ENCODE data around the gene STRN.
"Not testable (repeated sequence)": the region's sequence is repeated elsewhere in the genome, so short reads cannot be mapped to it uniquely, and the experiment has no call there.

Gene STRN

DNA sequence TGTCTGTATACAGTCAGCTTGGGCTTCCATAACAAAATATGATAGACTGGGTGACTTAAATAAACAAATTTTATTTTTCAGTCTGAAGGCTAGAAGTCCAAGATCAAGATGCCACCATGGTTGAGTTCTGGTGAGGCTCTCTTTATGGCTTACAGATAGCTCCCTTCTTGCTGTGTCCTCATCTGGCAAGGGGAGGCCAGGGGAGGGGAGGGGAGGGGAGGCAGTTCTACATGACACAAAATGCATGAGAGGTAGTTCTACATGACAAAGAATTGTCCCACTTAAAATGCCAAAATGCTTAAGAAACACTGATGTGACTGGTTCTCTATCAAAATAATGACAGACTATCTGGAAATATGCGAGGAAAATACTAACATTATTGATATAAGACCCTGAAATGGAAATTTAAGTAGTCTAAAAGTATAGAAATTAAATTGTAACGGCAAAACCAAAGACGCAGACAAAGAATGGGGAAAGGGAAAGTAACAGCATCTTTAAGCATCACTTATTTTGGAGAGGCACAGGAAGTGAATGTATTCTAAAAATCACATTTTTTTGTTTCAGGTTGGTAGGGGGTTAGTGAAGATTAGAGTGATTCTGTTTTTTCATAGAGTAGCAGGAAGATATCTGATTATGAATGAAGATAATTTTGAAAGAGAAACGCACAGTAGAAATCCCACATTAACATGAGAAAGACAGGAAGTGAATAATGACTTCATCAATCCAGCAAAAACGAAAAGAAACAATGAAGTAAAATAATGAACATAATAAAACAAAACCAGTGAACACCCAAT is 131.4 kb downstream of the STRN start:
- DNase-seq: no peak

DNA sequence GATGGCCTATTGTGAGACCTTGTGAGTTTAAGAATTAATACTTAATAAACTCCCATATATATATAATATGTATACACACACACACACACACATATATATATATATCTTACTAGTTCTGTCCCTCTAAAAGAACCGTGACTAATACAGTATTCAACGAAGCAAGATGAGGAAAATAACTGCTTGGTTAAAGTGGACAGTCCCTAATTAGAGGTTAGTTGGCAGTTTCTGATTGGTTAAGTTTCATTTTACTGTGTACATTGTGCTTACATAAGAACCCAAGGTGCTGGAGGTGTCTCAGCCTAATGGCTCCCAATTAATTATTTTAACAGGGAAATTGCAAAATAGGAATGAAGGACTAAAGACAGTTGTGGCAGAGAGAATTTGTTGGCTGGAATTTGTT is 132.1 kb downstream of the STRN start:
- DNase-seq: no peak

DNA sequence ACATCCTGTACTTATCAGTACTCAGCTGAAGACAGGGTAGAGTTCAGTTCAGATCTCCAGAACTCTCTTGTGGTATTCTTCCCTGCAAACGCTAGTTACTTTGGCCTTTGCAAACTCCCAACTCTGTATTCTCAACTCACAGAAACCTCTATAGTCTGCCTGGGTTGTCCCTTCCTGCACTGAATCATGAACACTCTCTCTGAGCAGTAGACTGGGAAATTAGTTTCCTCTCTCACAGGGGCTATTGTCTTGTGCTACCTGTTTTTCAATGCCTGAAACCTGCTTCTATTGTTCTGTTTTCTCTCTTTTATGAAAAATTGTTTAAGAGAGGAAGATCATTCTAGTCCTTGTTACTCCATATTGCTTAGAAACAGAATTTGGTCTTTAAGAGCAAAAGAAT is 135.2 kb downstream of the STRN start:
- DNase-seq: no peak

DNA sequence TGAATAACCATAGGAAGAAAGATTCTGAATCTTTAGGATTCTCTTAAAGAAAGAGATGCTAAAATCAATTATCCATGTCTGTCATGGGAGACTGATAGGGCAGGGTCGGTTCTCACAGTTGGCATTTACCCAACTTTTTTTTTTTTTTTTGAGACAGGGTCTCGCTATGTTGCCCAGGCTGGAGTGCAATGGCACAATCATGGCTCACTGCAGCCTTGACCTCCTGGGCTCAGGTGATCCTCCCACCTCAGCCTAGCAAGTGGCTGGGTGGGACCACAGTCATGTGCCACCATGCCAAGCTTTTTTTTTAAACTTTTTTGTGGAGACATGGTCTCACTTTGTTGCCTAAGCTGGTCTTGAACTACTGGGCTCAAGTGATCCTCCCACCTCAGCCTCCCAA is 141.7 kb downstream of the STRN start:
- DNase-seq: not testable (repeated sequence)

DNA sequence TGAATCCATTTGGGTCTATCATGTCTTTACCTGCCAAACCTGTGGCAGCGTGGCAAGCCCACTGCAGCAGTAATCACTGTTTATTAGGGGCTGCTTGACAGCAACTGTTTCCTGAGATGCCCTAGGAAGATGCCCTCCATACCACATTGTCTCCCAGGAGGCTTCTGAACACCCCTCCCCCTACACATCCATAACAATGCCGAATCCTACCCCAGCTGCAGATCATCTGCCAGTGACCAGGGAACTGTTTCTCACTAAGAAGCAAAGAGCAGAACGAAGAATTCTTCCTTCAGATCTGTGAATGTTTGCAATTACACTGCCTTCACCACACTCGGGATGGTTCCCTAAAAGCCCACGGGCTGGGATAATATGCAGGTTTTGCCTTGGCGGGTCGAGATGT is 142.1 kb downstream of the STRN start:
- no peak for DNase-seq

DNA sequence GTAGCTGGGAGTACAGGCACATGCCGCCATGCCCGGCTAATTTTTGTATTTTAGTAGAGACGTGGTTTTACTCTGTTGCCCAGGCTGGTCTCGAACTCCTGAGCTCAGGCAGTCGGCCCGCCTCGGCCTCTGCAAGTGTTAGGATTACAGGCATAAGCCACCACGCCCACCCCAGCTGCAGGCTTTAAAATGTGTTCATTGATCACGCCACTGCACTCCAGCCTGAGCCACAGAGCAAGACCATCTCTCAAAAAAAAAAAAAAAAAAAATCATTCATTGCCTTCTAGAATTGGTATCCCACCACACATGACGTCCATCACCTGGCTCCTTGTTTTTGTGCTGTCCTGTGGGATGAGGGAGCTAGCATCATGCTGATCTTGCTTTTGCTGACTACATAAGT is 142.5 kb downstream of the STRN start:
- DNase-seq: no peak

DNA sequence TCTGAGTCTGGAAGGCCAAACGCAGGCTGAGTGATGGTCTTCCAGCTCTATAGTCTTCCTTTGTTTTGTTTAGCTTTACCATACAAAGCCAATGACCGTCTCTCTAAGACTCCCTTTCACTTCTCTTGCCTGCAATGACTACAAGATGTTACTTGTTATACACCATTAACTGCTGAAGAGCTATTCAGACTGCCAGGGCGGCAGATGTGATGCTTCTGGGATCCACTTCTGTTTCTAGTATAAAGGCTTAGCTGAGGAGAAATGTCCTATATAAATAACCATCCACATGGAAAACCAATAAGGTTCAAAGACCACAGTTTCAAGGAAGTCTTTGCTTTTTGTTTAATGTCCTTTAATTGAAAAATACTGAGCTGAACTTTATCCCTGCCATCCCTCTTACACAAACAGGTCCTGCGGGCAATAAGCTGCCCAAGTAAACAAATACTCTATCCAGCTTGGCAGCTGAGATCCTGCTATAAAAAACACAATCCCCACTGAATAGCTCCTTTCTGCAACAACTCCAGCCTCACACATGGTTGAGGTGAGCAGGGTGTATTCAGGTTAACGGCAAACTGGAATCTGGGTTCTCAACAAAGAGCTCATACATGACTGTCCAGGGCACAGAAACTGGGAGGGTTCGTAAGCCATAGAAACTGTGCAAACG is 145.3 kb downstream of the STRN start:
- no peak for DNase-seq

DNA sequence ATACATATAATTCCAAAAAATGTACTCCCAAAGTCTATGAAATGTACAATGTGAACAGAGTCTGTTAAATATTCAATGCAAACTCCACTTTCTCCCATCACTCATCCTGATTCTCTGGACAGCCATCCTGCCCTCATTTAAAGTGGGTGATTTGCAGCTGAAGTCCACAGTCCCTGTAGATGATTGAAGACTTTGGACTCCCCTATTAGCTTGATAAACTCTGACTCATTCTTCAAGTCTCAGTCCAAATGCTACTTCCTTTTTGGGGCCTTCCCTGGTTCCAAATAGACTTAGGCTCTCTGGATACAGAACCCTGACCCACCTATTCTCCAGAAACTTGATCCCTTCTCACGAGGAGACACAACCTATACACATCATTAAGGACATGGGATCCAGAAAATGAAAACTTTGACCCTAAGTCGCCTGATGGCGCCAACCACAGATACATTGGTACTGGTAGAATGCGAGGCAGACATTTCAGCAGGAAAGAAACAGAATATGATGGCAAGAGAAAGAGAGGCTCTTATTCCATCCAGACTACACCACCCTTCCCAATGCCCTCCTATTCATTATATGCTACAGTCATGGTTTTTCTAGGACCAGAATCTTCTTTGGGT is 147.1 kb downstream of the STRN start:
- no peak for DNase-seq

DNA sequence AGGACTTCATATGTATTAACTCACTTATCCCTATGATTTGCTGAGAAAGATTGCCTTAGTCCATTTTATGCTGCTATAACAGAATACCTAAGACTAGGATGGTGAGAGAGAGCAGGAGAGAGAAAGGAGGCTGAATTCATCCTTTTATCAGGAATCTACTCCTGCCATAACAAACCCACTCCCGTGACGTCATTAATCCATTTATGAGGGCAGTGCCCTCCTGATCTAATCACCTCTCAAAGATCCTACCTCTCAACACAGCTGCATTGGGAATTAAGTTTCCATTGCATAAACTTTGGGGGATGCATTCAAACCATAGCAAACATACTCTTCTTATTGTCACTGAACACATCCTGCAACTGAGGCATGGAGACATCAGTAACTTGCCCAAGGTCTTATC is 147.8 kb downstream of the STRN start:
- DNase-seq: no peak

DNA sequence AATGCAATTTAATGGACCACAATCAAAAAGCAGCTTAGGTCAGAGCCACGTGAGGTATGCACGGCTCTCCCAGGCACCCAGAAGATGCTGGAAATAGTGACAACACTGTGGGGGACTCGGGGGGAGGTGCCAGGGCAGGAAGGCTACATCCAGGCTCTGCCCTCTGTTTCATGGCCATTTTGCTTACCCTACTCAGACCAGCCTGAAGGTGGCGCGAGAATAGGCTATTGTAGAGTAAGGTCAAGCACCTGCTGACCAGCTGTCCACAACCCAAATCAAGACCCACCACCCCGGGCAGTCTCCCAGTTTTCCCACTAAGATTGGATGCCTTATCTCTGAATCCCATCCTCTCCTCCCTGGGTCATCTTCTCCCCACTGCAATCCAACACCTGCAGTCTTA is 154.1 kb downstream of the STRN start:
- DNase-seq: no peak

DNA sequence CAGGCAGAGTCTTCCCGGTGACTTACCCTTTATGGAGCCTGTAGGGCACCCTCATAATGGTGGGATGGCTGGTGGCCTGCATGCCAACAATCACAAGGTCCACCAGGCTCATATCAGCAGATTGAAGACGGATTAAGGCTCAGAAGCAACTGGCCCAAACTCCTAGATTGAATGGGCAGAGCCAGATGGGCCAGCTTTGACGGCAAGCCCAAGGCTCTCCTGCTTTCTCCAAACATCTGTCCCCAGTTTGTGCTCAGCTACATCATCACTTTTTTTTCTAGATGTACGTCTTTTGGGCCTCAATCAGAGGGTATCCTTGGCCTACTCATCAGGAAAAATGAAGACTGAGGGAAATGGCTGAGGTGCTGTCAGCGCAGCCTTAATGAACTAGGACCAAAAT is 155.3 kb downstream of the STRN start:
- no peak for DNase-seq

DNA sequence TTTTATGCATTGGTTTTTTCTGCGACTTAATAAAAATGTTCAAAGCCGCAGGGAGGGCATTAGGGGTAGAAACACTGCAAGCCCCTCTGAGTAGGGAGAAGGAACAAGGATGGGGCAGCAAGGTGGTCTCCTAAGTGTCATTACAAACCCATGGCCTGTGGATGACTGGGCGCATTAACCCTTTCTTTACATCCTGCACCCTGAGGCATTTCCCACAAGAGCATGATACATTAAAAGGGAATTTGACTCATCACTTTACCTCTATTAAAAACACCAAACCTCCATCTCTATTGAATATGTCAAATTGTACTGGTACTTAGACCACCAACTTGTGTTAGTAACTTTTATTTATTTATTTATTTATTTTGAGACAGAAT is 157.3 kb downstream of the STRN start:
- DNase-seq: no peak

DNA sequence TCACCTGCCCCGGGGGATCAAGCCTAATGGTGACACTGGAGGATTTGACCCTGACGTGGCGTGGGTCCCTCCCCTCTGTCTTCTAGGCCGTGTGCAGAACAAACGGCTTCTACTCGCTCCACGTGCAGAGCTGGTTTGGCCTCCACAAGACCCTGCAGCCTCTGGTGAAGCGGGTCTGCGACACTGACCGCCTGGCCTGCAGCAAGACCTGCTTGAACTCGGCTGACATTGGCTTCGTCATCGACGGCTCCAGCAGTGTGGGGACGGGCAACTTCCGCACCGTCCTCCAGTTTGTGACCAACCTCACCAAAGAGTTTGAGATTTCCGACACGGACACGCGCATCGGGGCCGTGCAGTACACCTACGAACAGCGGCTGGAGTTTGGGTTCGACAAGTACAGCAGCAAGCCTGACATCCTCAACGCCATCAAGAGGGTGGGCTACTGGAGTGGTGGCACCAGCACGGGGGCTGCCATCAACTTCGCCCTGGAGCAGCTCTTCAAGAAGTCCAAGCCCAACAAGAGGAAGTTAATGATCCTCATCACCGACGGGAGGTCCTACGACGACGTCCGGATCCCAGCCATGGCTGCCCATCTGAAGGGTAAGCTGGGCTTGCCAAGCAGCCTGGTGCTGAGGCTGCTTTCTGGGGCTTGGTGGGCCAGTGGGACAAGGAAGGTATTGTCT is 157.8 kb downstream of the STRN start:
- DNase-seq: no peak

DNA sequence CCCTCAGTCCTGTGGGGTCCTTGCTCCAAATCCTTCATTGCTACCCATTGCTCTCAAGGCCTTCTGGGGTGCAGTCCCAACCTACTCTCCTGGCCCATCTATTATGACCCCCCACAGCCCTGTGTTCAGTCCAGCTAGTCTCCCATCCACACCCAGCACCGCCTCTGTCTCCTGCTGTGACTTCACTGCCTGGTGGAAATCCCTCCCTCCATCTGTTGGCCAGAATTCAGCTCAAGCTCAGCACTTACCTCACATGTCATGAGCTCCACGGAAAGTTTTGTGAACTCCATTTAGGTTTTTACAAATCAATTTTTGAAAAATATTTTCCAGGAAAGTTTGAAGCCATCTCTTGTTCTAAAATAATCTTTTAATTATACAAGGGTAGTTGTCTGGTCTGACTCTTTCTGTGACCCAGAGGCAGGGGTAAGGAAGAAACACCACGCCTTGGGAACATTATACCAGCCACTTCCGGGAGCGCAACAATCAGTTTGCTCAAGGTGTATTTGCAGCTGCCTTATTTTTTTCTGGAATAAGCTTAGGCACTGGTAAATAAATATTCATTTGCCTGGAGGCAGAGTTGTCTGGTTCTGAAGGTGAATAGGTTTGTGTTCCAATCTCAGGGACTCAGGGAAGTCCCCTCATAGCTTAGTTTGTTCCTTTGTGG is 159.0 kb downstream of the STRN start:
- DNase-seq: no peak

DNA sequence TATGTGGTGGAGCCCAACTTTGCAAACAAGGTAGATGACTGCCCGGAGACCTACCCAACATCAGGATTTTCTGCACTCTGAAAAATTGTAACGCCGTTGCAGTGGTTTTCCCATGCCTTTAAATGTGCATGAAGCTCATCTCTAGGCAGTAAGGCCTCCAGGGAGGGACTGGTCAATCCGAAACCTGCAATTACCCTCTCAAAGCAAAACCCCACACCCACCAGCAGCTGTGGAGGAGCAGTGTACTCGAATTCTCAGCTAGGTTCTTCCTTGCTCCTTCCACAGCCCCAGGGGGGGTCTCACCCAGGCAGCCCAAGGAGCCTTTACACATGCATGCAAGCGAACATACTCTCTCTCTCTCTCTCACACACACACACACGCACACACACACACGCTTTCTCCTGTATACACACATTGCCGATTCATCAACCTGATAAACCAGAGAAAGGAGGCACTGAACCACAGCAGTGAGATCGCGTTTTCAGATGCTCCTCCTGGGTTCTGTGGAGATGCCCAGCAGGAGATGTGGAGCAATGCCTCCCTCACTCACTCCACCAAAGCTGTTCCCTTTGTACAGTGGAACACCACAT is 160.6 kb downstream of the STRN start:
- no peak for DNase-seq

DNA sequence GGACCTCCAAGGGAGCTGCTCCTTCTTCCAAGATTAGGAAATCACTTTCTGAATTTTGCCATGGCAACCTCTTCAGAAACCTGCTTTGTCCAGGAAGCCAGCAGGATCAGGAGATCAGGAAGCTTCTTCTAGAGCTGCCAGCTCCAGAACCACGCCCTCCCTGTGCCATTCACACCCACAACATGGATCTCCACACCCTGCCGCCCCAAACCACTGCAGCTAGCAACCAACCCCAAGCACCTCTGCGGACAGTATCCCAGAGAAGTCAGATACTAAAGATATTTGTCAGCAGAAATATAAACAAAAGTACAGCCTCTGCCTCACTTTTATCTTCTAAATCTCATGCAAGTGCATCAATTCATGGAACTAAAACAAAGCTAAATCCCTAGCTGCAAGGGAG is 163.4 kb downstream of the STRN start:
- DNase-seq: no peak

DNA sequence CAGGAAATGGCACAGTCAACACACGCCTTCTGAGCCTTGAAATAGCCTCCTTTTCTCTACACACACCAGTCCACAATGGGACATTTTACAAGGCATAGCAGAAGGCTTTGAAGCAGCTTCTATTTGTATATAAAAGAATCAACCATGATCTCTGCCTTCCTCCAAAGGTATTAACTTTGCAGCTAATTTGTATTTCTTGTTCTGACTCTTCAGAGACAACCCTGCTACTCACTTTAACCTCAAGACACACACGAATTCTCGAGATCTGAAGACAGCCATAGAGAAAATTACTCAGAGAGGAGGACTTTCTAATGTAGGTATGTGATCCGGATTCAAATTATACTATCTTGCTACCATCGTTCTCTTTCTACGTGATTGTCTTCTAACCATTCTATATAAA is 165.2 kb downstream of the STRN start:
- no peak for DNase-seq

DNA sequence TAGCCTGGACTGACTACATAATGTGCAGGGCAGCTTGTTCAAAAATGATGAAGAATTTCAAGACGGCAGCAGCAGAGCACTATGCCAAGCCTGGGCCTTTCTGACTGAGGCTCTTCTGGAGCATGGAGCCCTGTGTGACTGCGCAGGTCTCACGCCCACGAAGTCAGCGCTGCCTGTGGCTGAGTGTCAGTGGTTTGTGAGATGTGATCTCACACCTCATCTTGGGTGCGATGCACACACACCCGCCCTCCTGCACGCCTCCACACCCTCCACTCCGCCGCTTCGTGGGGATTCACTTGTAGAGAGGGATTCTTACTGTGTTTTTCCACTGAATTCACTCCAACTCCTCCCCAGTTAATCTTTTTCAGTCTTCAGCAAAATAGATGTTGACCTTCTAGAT is 166.0 kb downstream of the STRN start:
- DNase-seq: no peak

DNA sequence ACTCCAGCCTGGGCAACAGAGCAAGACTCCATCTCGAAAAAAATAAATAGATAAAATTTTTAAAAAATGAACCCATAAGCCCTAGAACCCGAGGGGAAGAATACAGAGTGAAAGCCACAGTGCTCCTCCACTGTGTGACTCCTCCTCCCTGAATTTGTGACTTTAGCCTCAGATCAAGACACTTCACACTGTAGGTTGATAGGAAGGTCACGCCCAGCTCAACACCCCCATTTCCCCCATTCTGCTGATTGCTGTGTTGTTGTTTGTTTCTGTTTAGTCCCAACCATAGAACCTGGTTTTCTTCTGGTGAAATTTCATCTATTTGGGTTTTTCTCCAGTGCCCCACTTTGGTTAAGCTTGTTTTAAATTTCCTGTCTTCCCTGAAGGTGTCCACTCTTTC is 167.6 kb downstream of the STRN start:
- no peak for DNase-seq

DNA sequence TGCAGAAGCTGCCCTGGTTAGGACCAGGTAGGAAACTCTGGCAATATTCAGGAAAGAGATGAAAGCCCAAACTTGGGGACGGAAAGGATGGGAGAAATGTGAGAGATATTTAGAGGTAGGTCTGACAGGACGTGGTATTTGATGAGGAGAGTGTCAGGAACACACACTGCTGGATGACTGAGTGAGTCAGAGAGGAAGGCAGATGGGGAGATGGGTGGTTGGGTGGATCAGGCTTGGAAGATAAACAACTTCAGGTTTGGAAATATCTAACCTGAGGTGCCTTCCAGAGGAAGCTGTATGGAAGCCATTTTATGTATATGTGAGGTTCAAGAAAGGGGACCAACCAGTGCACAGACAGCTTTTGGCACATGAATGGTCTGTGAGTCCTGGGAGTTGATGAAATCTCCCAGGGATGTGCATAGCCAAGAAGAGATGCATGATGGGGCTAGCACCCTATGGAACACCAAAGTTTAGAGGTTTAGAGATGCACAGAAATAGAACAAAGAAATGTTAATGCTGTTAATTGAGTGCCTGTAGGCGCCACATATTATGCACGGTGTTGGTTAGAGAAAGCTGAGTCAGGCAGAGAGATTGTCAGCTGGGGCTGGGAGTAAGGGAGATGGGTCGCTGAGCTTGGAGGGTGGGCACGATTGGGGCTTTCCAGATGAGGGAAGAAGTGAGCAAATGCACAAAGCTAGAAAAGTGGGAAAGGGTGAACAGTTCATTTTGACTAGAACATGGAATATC is 168.8 kb downstream of the STRN start:
- DNase-seq: no peak
